ENCODE data around the gene MAGEB6B.
"Not testable (repeated sequence)": the region's sequence is repeated elsewhere in the genome, so short reads cannot be mapped to it uniquely, and the experiment has no call there.

The MAGEB6B gene, protein sequence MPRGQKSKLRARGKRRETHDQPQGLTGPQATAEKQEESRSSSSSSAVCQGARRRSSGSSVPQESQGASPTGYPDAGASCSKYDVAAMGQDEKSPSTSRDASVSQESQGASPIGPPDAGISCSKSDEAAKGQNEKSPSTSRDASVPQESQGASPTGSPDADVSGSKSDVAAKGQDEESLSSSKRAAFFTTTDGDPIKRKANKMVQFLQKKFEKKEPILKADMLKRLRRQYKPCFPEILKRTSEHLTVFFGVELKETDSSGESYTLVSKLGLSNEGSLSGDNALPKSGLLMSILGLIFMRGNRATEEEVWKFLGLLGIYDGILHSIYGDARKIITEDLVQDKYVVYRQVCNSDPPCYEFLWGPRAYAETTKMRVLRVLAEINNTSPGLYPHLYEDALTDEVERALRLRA

GRCh38 chrX:26160301-26160700 is at the start of gene MAGEB6B:
TSS of gene MAGEB6B (plus strand) at chrX:26160601. CDS start at chrX:26160601, 0 bp downstream.
- DNase-seq (ENCODE audit: low read depth): no peak

GRCh38 chrX:26138274-26138673 is 22.1 kb upstream of the MAGEB6B start, which contains the start of gene MAGEB18:
TSS of gene MAGEB18 (plus strand) at chrX:26138343. CDS start at chrX:26138986, 643 bp downstream.
- DNase-seq (ENCODE audit: low read depth): no peak

DNA sequence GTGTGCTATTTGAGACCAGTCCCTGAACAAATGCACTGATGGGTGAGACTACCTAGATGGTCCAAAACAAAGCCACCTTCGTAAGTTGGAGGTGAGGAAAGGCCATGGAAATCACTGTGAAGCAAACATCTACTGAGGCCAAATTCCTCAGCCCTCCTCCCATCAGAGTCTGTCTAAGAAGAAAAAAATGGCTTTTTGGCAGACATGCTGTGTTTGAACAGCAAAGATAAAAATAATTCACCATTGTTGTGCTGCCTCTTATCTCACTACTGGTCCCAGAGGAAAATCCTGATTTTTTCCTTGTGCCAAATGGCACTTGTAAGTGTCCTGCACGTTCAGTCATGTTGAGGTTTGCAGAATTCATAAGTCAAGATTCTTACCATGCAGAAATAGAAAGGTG is 14.4 kb upstream of the MAGEB6B start:
- DNase-seq (ENCODE audit: low read depth): no peak

DNA sequence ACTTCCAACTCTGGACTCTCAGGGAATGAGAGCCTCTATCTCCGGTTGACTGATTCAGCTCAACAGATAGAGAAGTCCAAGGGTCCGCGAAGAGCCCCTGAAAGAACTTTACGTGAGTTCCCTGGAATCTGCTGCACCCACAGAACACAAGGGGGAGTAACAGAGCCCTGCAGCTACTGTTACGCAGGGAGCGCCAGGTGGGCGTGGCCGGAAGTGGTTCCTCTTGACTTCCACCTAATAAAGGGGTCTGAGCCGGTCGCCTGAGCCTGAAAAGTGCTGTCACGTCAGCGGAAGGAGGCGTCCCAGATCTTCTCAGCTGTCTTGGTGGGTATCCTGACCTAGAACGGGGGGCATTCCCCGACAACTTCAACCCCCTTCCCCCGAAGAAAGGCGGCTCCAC is 31.8 kb downstream of the MAGEB6B start, which contains the start of gene MAGEB6:
Gene MAGEB6, plus strand, starts transcription at position 237 of the 400 bp plus-strand sequence. CDS start 1,407 bp downstream, outside the sequence.
- DNase-seq (ENCODE audit: low read depth): no peak

DNA sequence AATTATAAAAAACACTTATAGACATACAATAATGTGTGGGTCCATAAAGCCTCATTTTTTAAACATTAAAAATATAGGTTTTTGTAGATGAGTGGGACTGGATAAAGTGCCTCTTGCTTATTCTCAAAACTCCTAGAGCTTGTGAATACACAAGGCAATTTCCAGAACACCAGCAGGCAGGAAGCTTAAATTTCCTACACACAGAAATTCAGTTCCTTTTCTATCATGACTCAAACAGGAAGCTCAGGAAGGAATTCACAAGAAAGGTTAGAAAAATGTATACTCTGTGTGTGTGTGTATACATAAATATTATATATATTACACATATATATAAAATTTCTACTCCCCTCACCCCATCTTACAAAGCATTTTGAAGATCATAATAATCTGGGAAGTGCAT is 43.2 kb downstream of the MAGEB6B start:
- DNase-seq (ENCODE audit: low read depth): no peak

GRCh38 chrX:26204717-26205116 is 44.3 kb downstream of the MAGEB6B start:
- not testable (repeated sequence) for DNase-seq (ENCODE audit: low read depth)

DNA sequence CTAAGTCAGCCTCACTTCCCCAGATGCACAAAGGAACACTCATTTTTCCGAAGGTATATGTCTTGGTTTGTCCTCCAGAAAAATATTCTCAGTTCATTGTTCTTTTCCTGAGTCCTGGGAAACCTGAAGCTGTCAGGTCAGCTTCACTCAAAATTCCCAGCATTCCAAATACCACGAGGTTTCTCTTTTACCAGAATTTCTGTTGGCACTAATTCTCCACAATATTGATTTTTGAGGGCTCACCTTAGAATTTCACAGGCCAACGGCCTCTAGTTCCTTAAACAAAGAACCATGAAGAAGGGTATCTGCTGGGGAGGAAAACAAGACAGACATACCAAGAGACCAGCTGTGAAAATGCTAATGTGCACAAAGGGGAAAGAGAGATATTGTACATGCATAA is 47.6 kb downstream of the MAGEB6B start:
- no peak for DNase-seq (ENCODE audit: low read depth)

Data from T-helper 22 cell (primary cell).